Measurements from ENCODE around the gene FBP1.

GRCh38 chr9:94577571-94577970 lies 61.7 kb downstream of the FBP1 start:
- TF ChIP-seq POLR2A (IDR thresholded peaks at IDR 0.05; ENCODE audit: low read length), result no peak
- TF ChIP-seq GATA1 (IDR thresholded peaks at IDR 0.05; ENCODE audit: low read depth, low read length), result no peak
